GM12878 (cell line): ENCODE measurements around the gene SF1. TPM values are rescaled to one million over a fixed set of nuclear protein-coding genes. Genes with fewer than 3 reads are reported as not detected.

Experiments used
- ATF7 ChIP-seq: fragments of 450-650 bp; IDR thresholded peaks from 2 replicates; pipeline ENCODE4 v1.6.1; 2016; ENCODE audit warnings: low read depth, mild to moderate bottlenecking
- BACH1 ChIP-seq: fragments of 450-650 bp; IDR thresholded peaks from 2 replicates; pipeline ENCODE4 v1.6.1; 2017; ENCODE audit warnings: mild to moderate bottlenecking, borderline replicate concordance
- BCL3 ChIP-seq: IDR thresholded peaks from 2 replicates; pipeline ENCODE4 v1.6.1; 2011; ENCODE audit warnings: borderline replicate concordance, low read depth, mild to moderate bottlenecking, moderate library complexity, low read length; ENCODE audit not compliant: insufficient read depth, poor library complexity, severe bottlenecking
- BMI1 ChIP-seq: fragments of 450-650 bp; IDR thresholded peaks from 2 replicates; pipeline ENCODE4 v1.6.1; 2016; ENCODE audit warnings: mild to moderate bottlenecking, moderate library complexity, borderline replicate concordance
- CBFB ChIP-seq: IDR thresholded peaks from 2 replicates; pipeline ENCODE4 v1.6.1; 2016; ENCODE audit warnings: antibody characterized with exemption, low read depth
- CEBPB ChIP-seq, 2 experiments: fragments of 150-350 bp in 1 of 2; IDR thresholded peaks; 2 replicates each; pipeline ENCODE4 v1.6.1; 2012 to 2014; ENCODE audit warnings: low read depth in 2 of 2, low read length in 2 of 2, borderline replicate concordance in 1 of 2, inconsistent platforms in 1 of 2
- CHD1 ChIP-seq: IDR thresholded peaks from 2 replicates; pipeline ENCODE4 v1.6.1; 2012; ENCODE audit warnings: low read depth, low read length, improper control_type of control experiment
- CHD2 ChIP-seq: IDR thresholded peaks from 2 replicates; pipeline ENCODE4 v1.6.1; 2011; ENCODE audit warnings: low read depth, low read length, improper control_type of control experiment, borderline replicate concordance
- EED ChIP-seq: sonication (generic); IDR thresholded peaks from 2 replicates; pipeline ENCODE4 v1.6.1; 2016; ENCODE audit warnings: antibody characterized with exemption, low read depth
- EP300 ChIP-seq, 2 experiments: fragments of 150-350 bp in 1 of 2; IDR thresholded peaks; 2 replicates each; pipeline ENCODE4 v1.6.1; 2011 to 2012; ENCODE audit warnings: low read depth in 2 of 2, low read length in 2 of 2, borderline replicate concordance in 1 of 2, improper control_type of control experiment in 1 of 2, inconsistent platforms in 1 of 2; ENCODE audit not compliant: control insufficient read depth in 1 of 2
- FOS ChIP-seq: IDR thresholded peaks from 3 replicates; pipeline ENCODE4 v1.6.1; 2011; ENCODE audit warnings: borderline replicate concordance; ENCODE audit not compliant: insufficient read length; ENCODE audit errors: extremely low read depth
- GATAD2B ChIP-seq: fragments of 450-650 bp; conservative IDR thresholded peaks from 2 replicates; pipeline ENCODE4 v1.6.1; 2017; ENCODE audit warnings: low read depth, mild to moderate bottlenecking, moderate library complexity
- HDAC6 ChIP-seq: fragments of 200-600 bp; sonication (generic); IDR thresholded peaks from one replicate; pipeline ENCODE4 v1.8.0; 2017; ENCODE audit warnings: antibody characterized with exemption; ENCODE audit not compliant: unreplicated experiment
- IKZF1 ChIP-seq: fragments of 450-650 bp; conservative IDR thresholded peaks from 2 replicates; pipeline ENCODE4 v1.6.1; 2017; ENCODE audit warnings: antibody characterized with exemption, mild to moderate bottlenecking
- JUND ChIP-seq: IDR thresholded peaks from 2 replicates; pipeline ENCODE4 v1.6.1; 2012; ENCODE audit warnings: low read depth, mild to moderate bottlenecking, low read length, improper control_type of control experiment, moderate library complexity
- KDM1A ChIP-seq: fragments of 200-600 bp; sonication (generic); IDR thresholded peaks from 2 replicates; pipeline ENCODE4 v1.6.1; 2016; ENCODE audit warnings: borderline replicate concordance
- KLF5 ChIP-seq: fragments of 450-650 bp; IDR thresholded peaks from 2 replicates; pipeline ENCODE4 v1.6.1; 2014; ENCODE audit warnings: mild to moderate bottlenecking; ENCODE audit not compliant: partially characterized antibody
- LARP7 ChIP-seq: fragments of 450-650 bp; IDR thresholded peaks from 2 replicates; pipeline ENCODE4 v1.6.1; 2017; ENCODE audit warnings: mild to moderate bottlenecking
- MTA3 ChIP-seq: IDR thresholded peaks from 2 replicates; pipeline ENCODE4 v1.6.1; 2012; ENCODE audit warnings: low read length, inconsistent platforms, borderline replicate concordance
- NFYA ChIP-seq: IDR thresholded peaks from 2 replicates; pipeline ENCODE4 v1.6.1; 2011; ENCODE audit warnings: low read depth, mild to moderate bottlenecking, low read length, improper control_type of control experiment, borderline replicate concordance
- NFYB ChIP-seq: IDR thresholded peaks from 2 replicates; pipeline ENCODE4 v1.6.1; 2011; ENCODE audit warnings: low read depth, mild to moderate bottlenecking, low read length, improper control_type of control experiment, moderate library complexity; ENCODE audit not compliant: insufficient read depth
- PAX5 ChIP-seq: IDR thresholded peaks from 2 replicates; pipeline ENCODE4 v1.6.1; 2011; ENCODE audit warnings: low read depth, low read length, borderline replicate concordance
- PBX3 ChIP-seq: IDR thresholded peaks from 2 replicates; pipeline ENCODE4 v1.6.1; 2011; ENCODE audit warnings: mild to moderate bottlenecking, low read depth, low read length, moderate library complexity; ENCODE audit not compliant: insufficient replicate concordance
- RELA ChIP-seq: fragments of 450-650 bp; IDR thresholded peaks from 2 replicates; pipeline ENCODE4 v1.8.0; 2014; ENCODE audit warnings: borderline replicate concordance; ENCODE audit not compliant: partially characterized antibody
- SMAD5 ChIP-seq: IDR thresholded peaks from 2 replicates; pipeline ENCODE4 v1.6.1; 2016; ENCODE audit warnings: antibody characterized with exemption, low read depth
- SP1 ChIP-seq: IDR thresholded peaks from one replicate; pipeline ENCODE4 v1.6.1; 2011; ENCODE audit warnings: low read depth, low read length
- SREBF1 ChIP-seq: IDR thresholded peaks from 2 replicates; pipeline ENCODE4 v1.6.1; 2012; ENCODE audit warnings: mild to moderate bottlenecking, low read length
- SUPT20H ChIP-seq: IDR thresholded peaks from 2 replicates; pipeline ENCODE4 v1.6.1; 2011; ENCODE audit warnings: low read depth, mild to moderate bottlenecking, low read length, moderate library complexity, borderline replicate concordance; ENCODE audit not compliant: control insufficient read depth
- TAF1 ChIP-seq: IDR thresholded peaks from 2 replicates; pipeline ENCODE4 v1.6.1; 2011; ENCODE audit warnings: mild to moderate bottlenecking, low read depth, low read length, borderline replicate concordance
- YY1 ChIP-seq: IDR thresholded peaks from 2 replicates; pipeline ENCODE4 v1.6.1; 2011; ENCODE audit warnings: low read depth, mild to moderate bottlenecking, low read length
- polyA plus RNA-seq, 11 experiments: library from polyadenylated mRNA; depleted of rRNA in 4 of 11; unstranded in 6 of 11; stranded (reverse) in 5 of 11; fragments of >200 nt; fragmentation: Nextera tagmentation in 4 of 11; fragmentation: Illumina TruSeq in 1 of 11; extraction: Ambion mirVana in 4 of 11; extraction: Trizol in 1 of 11; gene quantifications; 1 replicate in 1 of 11; 2 replicates in 10 of 11; pipeline versions ENCODE4 v1.2.1 to v1.2.3, GENCODE V29; 2011 to 2016; ENCODE audit warnings: inconsistent platforms in 2 of 11, missing spikeins in 2 of 11, low read depth in 1 of 11
- total RNA-seq, 4 experiments: library from RNA; depleted of rRNA in 3 of 4; stranded (reverse); fragments of >200 nt in 3 of 4; fragmentation: Illumina TruSeq in 1 of 4; extraction: Trizol in 1 of 4; gene quantifications; 2 replicates each; pipeline versions ENCODE4 v1.2.1 to v1.2.3, GENCODE V29; 2013 to 2021

SF1 gene
- total and polyA plus RNA-seq, 10 of the 15 experiments (the other 5 are each of a cell fraction or from before 2014, with no cell fraction given) = 13.6 to 337 (median 103) TPM

- TF ChIP-seq CHD2 (peak; percentile 98), CEBPB (IDR thresholded peaks at IDR 0.05; ENCODE audit: borderline replicate concordance in 1 of 2, low read depth in 2 of 2, low read length in 2 of 2) (no peak), TAF1 (peak; percentile 84), MTA3 (no peak), EP300 (IDR thresholded peaks at IDR 0.05; ENCODE audit: borderline replicate concordance in 1 of 2, control insufficient read depth in 1 of 2, low read depth in 2 of 2, low read length in 2 of 2) (peak in 1 of 2 experiments; percentile 38; a peak in 1 of 4 replicates), LARP7 (no peak), BCL3 (no peak), FOS (no peak), GATAD2B (no peak), PAX5 (0 out of 2 replicates have a peak, but pooled peaks have one; percentile 52), PBX3 (peak; percentile 75), RELA (no peak), CHD1 (no peak), JUND (peak; percentile 42; the same call in 1 of the 2 replicates), SREBF1 (no peak), SMAD5 (peak; percentile 80), IKZF1 (peak; percentile 56; the same call in 1 of the 2 replicates), EED (peak; percentile 57; the same call in 1 of the 2 replicates), CBFB (peak; percentile 78), NFYA (no peak; the same call in 1 of the 2 replicates), KLF5 (no peak), YY1 (peak; percentile 93), SUPT20H (no peak), BACH1 (no peak), KDM1A (no peak), HDAC6 (no peak), BMI1 (peak; percentile 100), SP1 (peak; percentile 86), NFYB (peak; percentile 87), ATF7 (peak; percentile 98)
Measured at GRCh38 chr11:64778473-64779298, at the start of gene SF1 (continued).
